DND-41 (cell line): ENCODE data around the gene CYP3A4.

Source experiments
- ATAC-seq: fragments of 200-7000 bp; cut with Tn5 transposase; 3 replicates; pipeline ENCODE4 v1.9.1; 2021; ENCODE audit warnings: low read depth; ENCODE audit not compliant: insufficient read depth
- DNase-seq: peaks from one replicate; pipeline ENCODE4 v3.0.0-alpha.2; 2020
- H2AFZ ChIP-seq: 2 replicates; pipeline ENCODE4 v1.6.0; 2012; ENCODE audit warnings: low read depth, low read length
- H3K27ac ChIP-seq: 2 replicates; pipeline ENCODE4 v1.5.1; 2012; ENCODE audit warnings: low read length, inconsistent platforms
- H3K27me3 ChIP-seq: fragments of 200-600 bp; sonication (generic); 2 replicates; pipeline ENCODE4 v1.6.0; 2012; ENCODE audit warnings: low read length, mild to moderate bottlenecking, inconsistent platforms; ENCODE audit not compliant: insufficient read depth, poor library complexity
- H3K36me3 ChIP-seq: 2 replicates; pipeline ENCODE4 v1.5.1; 2012; ENCODE audit warnings: low read length, inconsistent platforms; ENCODE audit not compliant: insufficient read depth
- H3K4me1 ChIP-seq: 2 replicates; pipeline ENCODE4 v1.5.1; 2012; ENCODE audit warnings: mild to moderate bottlenecking, low read length; ENCODE audit not compliant: insufficient read depth
- H3K4me2 ChIP-seq: 2 replicates; pipeline ENCODE4 v1.6.0; 2012; ENCODE audit warnings: mild to moderate bottlenecking, moderate library complexity, low read length, inconsistent platforms; ENCODE audit not compliant: insufficient read depth
- H3K4me3 ChIP-seq, 2 experiments: fragments of 200-600 bp in 1 of 2; shearing (Covaris generic) in 1 of 2; 2 replicates each; pipeline ENCODE4 v1.5.1; 2012 to 2016; ENCODE audit warnings: inconsistent platforms in 2 of 2, low read length in 2 of 2, mild to moderate bottlenecking in 2 of 2, low read depth in 1 of 2, moderate library complexity in 1 of 2
- H3K79me2 ChIP-seq: 2 replicates; pipeline ENCODE4 v1.6.0; 2012; ENCODE audit warnings: low read length, inconsistent platforms; ENCODE audit not compliant: insufficient read depth
- H3K9ac ChIP-seq: 2 replicates; pipeline ENCODE4 v1.6.0; 2012; ENCODE audit warnings: low read depth, mild to moderate bottlenecking, inconsistent platforms, low read length, moderate library complexity
- H3K9me3 ChIP-seq: 2 replicates; pipeline ENCODE4 v1.5.1; 2012; ENCODE audit warnings: low read length, moderate library complexity, mild to moderate bottlenecking, inconsistent platforms; ENCODE audit not compliant: insufficient read depth, severe bottlenecking
- H4K20me1 ChIP-seq: 2 replicates; pipeline ENCODE4 v1.6.0; 2012; ENCODE audit warnings: low read length; ENCODE audit not compliant: insufficient read depth
- CTCF ChIP-seq: IDR thresholded peaks from 2 replicates; pipeline ENCODE4 v1.5.1; 2012; ENCODE audit warnings: borderline replicate concordance, low read length, moderate library complexity, mild to moderate bottlenecking; ENCODE audit not compliant: poor library complexity, severe bottlenecking; ENCODE audit errors: extremely low read depth
- EZH2 ChIP-seq: IDR thresholded peaks from 3 replicates; pipeline ENCODE4 v1.6.1; 2012; ENCODE audit warnings: borderline replicate concordance, low read depth, mild to moderate bottlenecking, moderate library complexity, low read length, inconsistent platforms; ENCODE audit not compliant: severe bottlenecking

Gene CYP3A4

DNA sequence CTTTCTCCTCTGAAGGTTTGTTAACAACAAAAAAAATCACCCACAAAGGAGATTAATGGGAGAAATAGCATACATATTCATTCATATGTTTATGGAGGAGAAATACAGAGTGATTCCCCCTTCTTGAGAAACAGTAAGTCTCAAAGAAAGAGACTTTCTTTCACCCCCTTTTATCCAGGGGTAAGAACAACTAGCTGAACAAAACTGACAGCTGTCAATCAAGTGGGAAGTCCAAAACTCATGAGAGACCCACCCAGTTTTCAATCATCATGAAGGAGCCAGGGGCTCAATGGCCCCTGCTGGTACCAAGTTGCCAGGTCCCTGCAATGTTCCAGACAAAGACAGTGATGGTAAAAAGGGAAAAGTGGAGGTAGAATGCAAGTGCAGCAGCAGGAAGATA lies 41.9 kb upstream of the CYP3A4 start:
- H3K9ac ChIP-seq, result no peak overlapping the region
- H3K4me3 ChIP-seq, result no peak overlapping the region
- H3K4me1 ChIP-seq, result no peaks in the 10 kb centered on the region
- H2AFZ ChIP-seq, result no peak overlapping the region
- no peak for ATAC-seq
- H3K4me2 ChIP-seq, result no peak overlapping the region
- no peaks in the 10 kb centered on the region for H3K79me2 ChIP-seq
- no peak for DNase-seq
- H3K9me3 ChIP-seq, result no peaks in the 10 kb centered on the region
- no peaks in the 10 kb centered on the region for H4K20me1 ChIP-seq
- TF ChIP-seq CTCF (no peak), EZH2 (no peak)
- no peaks in the 10 kb centered on the region for H3K36me3 ChIP-seq
- no peak overlapping the region for H3K27ac ChIP-seq
- H3K27me3 ChIP-seq, result no peaks in the 10 kb centered on the region

GRCh38 chr7:99825452-99825851 lies 41.5 kb upstream of the CYP3A4 start:
- H3K9me3 ChIP-seq, result no peaks in the 10 kb centered on the region
- no peaks in the 10 kb centered on the region for H3K79me2 ChIP-seq
- H3K36me3 ChIP-seq, result no peaks in the 10 kb centered on the region
- H3K4me3 ChIP-seq, result no peak overlapping the region
- H3K9ac ChIP-seq, result no peak overlapping the region
- DNase-seq (no peak), ATAC-seq (no peak)
- TF ChIP-seq CTCF (no peak), EZH2 (no peak)
- no peak overlapping the region for H3K4me2 ChIP-seq
- H3K27ac ChIP-seq, result no peak overlapping the region
- no peaks in the 10 kb centered on the region for H3K4me1 ChIP-seq
- H3K27me3 ChIP-seq, result no peaks in the 10 kb centered on the region
- H4K20me1 ChIP-seq, result no peaks in the 10 kb centered on the region
- no peak overlapping the region for H2AFZ ChIP-seq

- Histone ChIP-seq H3K4me2 (no peak overlapping the region), H3K4me3 (no peak overlapping the region), H4K20me1 (no peaks in the 10 kb centered on the region), H3K9ac (no peak overlapping the region), H3K27me3 (no peaks in the 10 kb centered on the region), H3K36me3 (no peaks in the 10 kb centered on the region), H3K27ac (no peak overlapping the region), H3K4me1 (no peaks in the 10 kb centered on the region), H3K9me3 (no peaks in the 10 kb centered on the region), H2AFZ (no peak overlapping the region), H3K79me2 (no peaks in the 10 kb centered on the region)
- TF ChIP-seq EZH2 (no peak), CTCF (no peak)
- ATAC-seq, result no peak
- no peak for DNase-seq
These were observed 40.1 kb upstream of the CYP3A4 start for GRCh38 chr7:99824091-99824490.
